Measurements from ENCODE around the gene MTTP.

Gene MTTP

DNA sequence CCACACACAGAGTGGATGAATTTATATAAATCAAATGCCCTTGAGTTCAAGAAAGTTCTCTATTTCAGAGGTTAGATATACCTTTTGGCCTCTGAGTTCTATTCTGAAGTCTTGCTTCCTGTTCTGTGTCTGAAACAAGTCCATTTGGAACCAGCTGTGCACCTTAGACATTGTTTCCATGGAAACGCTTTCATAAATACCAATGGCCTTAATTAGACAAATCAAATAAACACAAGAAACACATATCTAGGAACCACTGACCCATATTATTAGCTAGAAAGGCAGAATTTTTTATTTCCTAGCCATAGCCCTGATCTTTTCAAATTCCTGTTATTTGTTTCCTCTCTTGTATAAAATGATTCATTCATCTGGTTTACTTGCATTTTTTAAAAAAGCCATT, 91.4 kb downstream of the MTTP start:
- DNase-seq (ENCODE audit: low spot score in 2 of 2) (no peak), ATAC-seq (no peak)
- H3K27ac Mint-ChIP-seq: no peak overlapping the region
- no peak overlapping the region for H3K4me3 Mint-ChIP-seq
- no peaks in the 10 kb centered on the region for H3K36me3 Mint-ChIP-seq
- no peaks in the 10 kb centered on the region for H3K9me3 Mint-ChIP-seq
- no peaks in the 10 kb centered on the region for H3K4me1 Mint-ChIP-seq

DNA sequence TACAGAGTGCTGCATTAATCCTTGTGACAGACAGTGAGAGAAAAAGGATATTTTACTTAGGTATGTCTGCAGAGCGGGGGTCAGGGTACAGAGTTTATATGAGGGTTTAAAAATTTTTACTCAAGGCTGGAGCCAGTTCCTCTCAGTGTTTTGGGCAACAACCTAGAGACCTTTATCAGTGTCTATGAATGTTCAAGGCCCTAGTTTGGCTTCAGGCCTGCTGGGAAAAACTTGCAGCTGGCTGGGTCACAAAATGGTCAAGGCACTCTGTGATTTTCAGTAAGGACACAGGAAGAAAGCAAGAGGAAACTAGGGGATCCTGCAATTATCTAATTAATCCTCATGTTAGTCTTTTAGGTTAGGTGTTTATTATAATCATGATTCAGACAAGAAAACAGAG, 93.8 kb downstream of the MTTP start:
- no peaks in the 10 kb centered on the region for H3K4me1 Mint-ChIP-seq
- peaks cover 13% of the 10 kb centered on the region for H3K9me3 Mint-ChIP-seq
- no peak for DNase-seq (ENCODE audit: low spot score in 2 of 2)
- no peaks in the 10 kb centered on the region for H3K36me3 Mint-ChIP-seq
- no peak overlapping the region for H3K27ac Mint-ChIP-seq
- no peak overlapping the region for H3K4me3 Mint-ChIP-seq
- no peak for ATAC-seq

- Mint-ChIP-seq H3K4me1 (no peaks in the 10 kb centered on the region), H3K36me3 (no peaks in the 10 kb centered on the region), H3K4me3 (no peak overlapping the region), H3K27ac (no peak overlapping the region), H3K9me3 (peaks cover 18% of the 10 kb centered on the region)
- DNase-seq (ENCODE audit: low spot score in 2 of 2): no peak
- no peak for ATAC-seq
Observed at GRCh38 chr4:99669084-99669483, 94.5 kb downstream of the MTTP start.

DNA sequence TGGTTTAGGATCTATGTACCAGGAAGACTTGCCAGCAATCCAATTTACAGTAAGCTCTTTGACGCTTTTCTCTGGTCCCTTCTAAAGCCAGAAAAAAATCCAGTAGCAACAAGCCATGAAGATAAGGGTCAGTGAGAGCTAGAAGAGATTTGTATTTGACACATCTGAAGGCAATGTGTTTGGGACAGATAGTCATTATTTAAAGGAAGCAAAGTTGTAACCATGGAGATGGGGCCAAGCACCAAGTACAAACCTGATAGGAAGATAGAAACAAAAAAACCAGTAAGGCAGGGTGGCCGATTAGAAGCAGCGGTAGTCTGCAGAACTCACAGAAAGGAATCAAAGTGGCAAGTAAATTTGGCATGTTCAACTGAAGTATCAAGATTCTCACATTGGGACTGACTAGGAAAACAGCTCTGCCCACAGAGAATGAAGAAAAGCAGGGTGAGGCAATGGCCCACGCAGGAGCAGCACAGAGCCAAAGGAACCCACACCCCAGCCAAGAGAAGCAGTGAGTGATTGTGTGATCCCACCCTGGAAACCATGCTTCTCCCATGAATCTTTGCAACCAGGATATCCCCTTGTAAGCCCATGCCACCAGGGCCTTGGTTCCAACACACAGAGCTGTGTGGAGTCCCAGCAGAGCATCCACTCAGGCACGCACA, 95.9 kb downstream of the MTTP start:
- Mint-ChIP-seq H3K4me3 (no peak overlapping the region), H3K4me1 (no peaks in the 10 kb centered on the region), H3K36me3 (no peaks in the 10 kb centered on the region), H3K27ac (no peak overlapping the region), H3K9me3 (peaks cover 18% of the 10 kb centered on the region)
- no peak for DNase-seq (ENCODE audit: low spot score in 2 of 2)
- no peak for ATAC-seq
